Lung (tissue), 12 donors: Measurements from ENCODE around the gene ZBTB46. TPM values are rescaled to one million over a fixed set of nuclear protein-coding genes. Genes with fewer than 3 reads are reported as not detected.
A peak's percentile ranks its signal among the peaks of the same experiment; 100 is the strongest.

Experiments
- ATAC-seq: fragments of 200-7000 bp; cut with Tn5 transposase; one replicate; pipeline ENCODE4 v1.9.1; 2020; ENCODE audit warnings: moderate number of reproducible peaks; ENCODE audit not compliant: insufficient read depth, low FRiP score
- DNase-seq, 3 donors: peaks; one replicate each; pipeline ENCODE4 v3.0.0-alpha.2; 2013 to 2017
- H3K27ac ChIP-seq, 2 donors: one replicate each; pipeline ENCODE4 v1.5.1; 2013; ENCODE audit warnings: mild to moderate bottlenecking in 2 of 2, moderate library complexity in 2 of 2, control low read depth in 1 of 2, inconsistent platforms in 1 of 2, low read depth in 1 of 2, low read length in 1 of 2
- H3K27me3 ChIP-seq, 3 donors: one replicate each; pipeline ENCODE4 v1.5.1; 2013; ENCODE audit warnings: low read length in 2 of 3; ENCODE audit not compliant: control insufficient read depth in 3 of 3, insufficient read depth in 3 of 3
- H3K36me3 ChIP-seq, 4 donors: one replicate each; pipeline ENCODE4 v1.5.1; 2013; ENCODE audit warnings: low read length in 4 of 4, mild to moderate bottlenecking in 1 of 4, moderate library complexity in 1 of 4; ENCODE audit not compliant: control insufficient read depth in 4 of 4, insufficient read depth in 4 of 4
- H3K4me1 ChIP-seq, 5 donors: one replicate each; pipeline ENCODE4 v1.5.1; 2013; ENCODE audit warnings: low read length in 5 of 5, mild to moderate bottlenecking in 2 of 5, moderate library complexity in 1 of 5; ENCODE audit not compliant: control insufficient read depth in 5 of 5, insufficient read depth in 5 of 5
- H3K4me3 ChIP-seq: one replicate; pipeline ENCODE4 v1.5.1; 2013; ENCODE audit warnings: mild to moderate bottlenecking, control low read depth, moderate library complexity
- H3K9ac ChIP-seq, 2 donors: one replicate each; pipeline ENCODE4 v1.5.1; 2013; ENCODE audit warnings: low read length in 2 of 2, control low read depth in 1 of 2; ENCODE audit not compliant: insufficient read depth in 1 of 2
- H3K9me3 ChIP-seq, 4 donors: one replicate each; pipeline ENCODE4 v1.5.1; 2013; ENCODE audit warnings: low read length in 3 of 4, mild to moderate bottlenecking in 1 of 4, moderate library complexity in 1 of 4; ENCODE audit not compliant: control insufficient read depth in 4 of 4, insufficient read depth in 3 of 4
- CTCF ChIP-seq: IDR thresholded peaks from 2 replicates; pipeline ENCODE4 v1.5.1; 2012; ENCODE audit warnings: mild to moderate bottlenecking; ENCODE audit errors: control extremely low read depth, extremely low read depth
- WGBS, 2 donors: extraction: QIAGEN DNeasy Blood & Tissue Kit; methylation state at CpG; one replicate each; pipeline ENCODE4 v1.1.7; 2013; 5-methylcytosine and 5-hydroxymethylcytosine counted together
- polyA plus RNA-seq, 2 donors: library from polyadenylated mRNA; stranded (reverse); fragments of 200-250 nt; gene quantifications; one replicate each; pipeline ENCODE4 v1.2.1, GENCODE V29; 2013
- total RNA-seq, 2 donors: library from RNA; depleted of rRNA in 1 of 2; stranded (reverse); fragments of >200 nt in 1 of 2; gene quantifications; one replicate each; pipeline ENCODE4 v1.2.1, GENCODE V29; 2014 to 2021
- donor health status: control.
- donor health status: control.
- donor health status: Bipolar disorder and iron deficiency.
- donor health status: healthy.
- donor health status: DM: yes; HTN: yes; CAD: no.

ZBTB46 gene
- total and polyA plus RNA-seq, 4 donors, result 3.4 to 15.3 (median 7.6) TPM

GRCh38 chr20:63752411-63753101 lies 78.5 kb downstream of the ZBTB46 start:
- no peaks in the 10 kb centered on the region for H3K9me3 ChIP-seq
- H3K36me3 ChIP-seq, result peaks cover 0 to 8% (median 0%) of the 10 kb centered on the region in 4 donors
- H3K4me3 ChIP-seq, result no peak overlapping the region
- H3K27ac ChIP-seq, result no peak overlapping the region
- ATAC-seq (no peak), DNase-seq (peak in 1 of 3 donors; percentile 8)
- H3K27me3 ChIP-seq, result no peaks in the 10 kb centered on the region
- TF ChIP-seq CTCF, result no peak
- no peaks in the 10 kb centered on the region for H3K4me1 ChIP-seq
- 93 to 94% methylated on average over 50 of the region's 50 CpGs for WGBS, 2 donors
- H3K9ac ChIP-seq, result no peak overlapping the region

GRCh38 chr20:63751471-63752271 lies 79.4 kb downstream of the ZBTB46 start:
- Histone ChIP-seq H3K27ac (no peak overlapping the region), H3K9me3 (no peaks in the 10 kb centered on the region), H3K9ac (no peak overlapping the region), H3K4me1 (no peaks in the 10 kb centered on the region), H3K4me3 (no peak overlapping the region), H3K36me3 (peaks cover 0 to 11% (median 0%) of the 10 kb centered on the region in 4 donors), H3K27me3 (no peaks in the 10 kb centered on the region)
- DNase-seq (peak in 1 of 3 donors; percentile 10), ATAC-seq (no peak)
- no peak for TF ChIP-seq CTCF
- 72 to 85% methylated on average over 31 to 43 of the region's 45 CpGs for WGBS, 2 donors

GRCh38 chr20:63750807-63751470 lies 80.1 kb downstream of the ZBTB46 start:
- no peak for TF ChIP-seq CTCF
- DNase-seq, result peak in 1 of 3 donors; percentile 10
- Histone ChIP-seq H3K36me3 (peaks cover 0 to 17% (median 0%) of the 10 kb centered on the region in 4 donors), H3K27me3 (no peaks in the 10 kb centered on the region), H3K27ac (no peak overlapping the region), H3K4me3 (no peak overlapping the region), H3K9ac (no peak overlapping the region), H3K4me1 (no peaks in the 10 kb centered on the region), H3K9me3 (no peaks in the 10 kb centered on the region)
- no peak for ATAC-seq
- 70 to 77% methylated on average over 25 to 26 of the region's 26 CpGs for WGBS, 2 donors
